Measurements from ENCODE around the gene ZSCAN23. TPM values are rescaled to one million over a fixed set of nuclear protein-coding genes. Genes with fewer than 3 reads are reported as not detected.
"Not testable (repeated sequence)": the region's sequence is repeated elsewhere in the genome, so short reads cannot be mapped to it uniquely, and the experiment has no call there.

The ZSCAN23 gene
- polyA plus RNA-seq, 1 donor from 2014 or later: 14.7 TPM

DNA sequence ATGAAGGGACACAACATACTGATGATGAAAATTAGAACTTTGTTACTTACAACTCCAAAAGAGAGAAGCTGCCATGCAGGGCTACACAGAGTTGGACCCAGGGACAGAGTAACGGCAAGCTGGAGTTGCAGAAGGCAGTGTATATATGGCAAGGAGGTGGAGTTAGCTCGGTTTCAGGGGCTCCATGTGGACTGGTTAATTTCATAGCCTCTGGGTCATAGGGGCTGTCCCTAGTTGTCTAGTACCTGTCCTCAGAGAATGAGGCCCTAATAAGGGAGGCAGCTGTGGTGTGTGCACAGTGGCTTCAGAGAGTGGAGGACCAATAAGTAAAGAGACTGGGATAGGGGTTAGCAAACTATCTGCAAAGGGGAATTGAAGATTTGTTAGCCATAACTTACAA, 35.9 kb downstream of the ZSCAN23 start:
- TF ChIP-seq RAD21 (conservative IDR thresholded peaks at IDR 0.05) (no peak), POLR2AphosphoS5 (IDR thresholded peaks at IDR 0.05) (no peak), EZH2 (IDR thresholded peaks at IDR 0.05; ENCODE audit: borderline replicate concordance, insufficient read depth, low read length, poor library complexity, severe bottlenecking) (no peak)
- TF ChIP-seq, protein P1, sequence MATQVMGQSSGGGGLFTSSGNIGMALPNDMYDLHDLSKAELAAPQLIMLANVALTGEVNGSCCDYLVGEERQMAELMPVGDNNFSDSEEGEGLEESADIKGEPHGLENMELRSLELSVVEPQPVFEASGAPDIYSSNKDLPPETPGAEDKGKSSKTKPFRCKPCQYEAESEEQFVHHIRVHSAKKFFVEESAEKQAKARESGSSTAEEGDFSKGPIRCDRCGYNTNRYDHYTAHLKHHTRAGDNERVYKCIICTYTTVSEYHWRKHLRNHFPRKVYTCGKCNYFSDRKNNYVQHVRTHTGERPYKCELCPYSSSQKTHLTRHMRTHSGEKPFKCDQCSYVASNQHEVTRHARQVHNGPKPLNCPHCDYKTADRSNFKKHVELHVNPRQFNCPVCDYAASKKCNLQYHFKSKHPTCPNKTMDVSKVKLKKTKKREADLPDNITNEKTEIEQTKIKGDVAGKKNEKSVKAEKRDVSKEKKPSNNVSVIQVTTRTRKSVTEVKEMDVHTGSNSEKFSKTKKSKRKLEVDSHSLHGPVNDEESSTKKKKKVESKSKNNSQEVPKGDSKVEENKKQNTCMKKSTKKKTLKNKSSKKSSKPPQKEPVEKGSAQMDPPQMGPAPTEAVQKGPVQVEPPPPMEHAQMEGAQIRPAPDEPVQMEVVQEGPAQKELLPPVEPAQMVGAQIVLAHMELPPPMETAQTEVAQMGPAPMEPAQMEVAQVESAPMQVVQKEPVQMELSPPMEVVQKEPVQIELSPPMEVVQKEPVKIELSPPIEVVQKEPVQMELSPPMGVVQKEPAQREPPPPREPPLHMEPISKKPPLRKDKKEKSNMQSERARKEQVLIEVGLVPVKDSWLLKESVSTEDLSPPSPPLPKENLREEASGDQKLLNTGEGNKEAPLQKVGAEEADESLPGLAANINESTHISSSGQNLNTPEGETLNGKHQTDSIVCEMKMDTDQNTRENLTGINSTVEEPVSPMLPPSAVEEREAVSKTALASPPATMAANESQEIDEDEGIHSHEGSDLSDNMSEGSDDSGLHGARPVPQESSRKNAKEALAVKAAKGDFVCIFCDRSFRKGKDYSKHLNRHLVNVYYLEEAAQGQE (IDR thresholded peaks at IDR 0.05; ENCODE audit: borderline replicate concordance): no peak
- Histone ChIP-seq H3K27ac (ENCODE audit: low read length) (no peak overlapping the region), H3K9ac (ENCODE audit: low read length) (no peak overlapping the region), H3K4me2 (ENCODE audit: low read length) (no peak overlapping the region), H2AFZ (ENCODE audit: low read depth, low read length) (no peak overlapping the region), H3K9me3 (ENCODE audit: low read length) (no peaks in the 10 kb centered on the region), H3K27me3 (ENCODE audit: insufficient read depth, low read depth, low read length) (no peaks in the 10 kb centered on the region), H3K9me2 (ENCODE audit: insufficient read depth, low read length) (no peaks in the 10 kb centered on the region), H3K36me3 (ENCODE audit: insufficient read depth, low read length) (no peaks in the 10 kb centered on the region), H3K4me3 (ENCODE audit: low read length) (no peak overlapping the region), H3F3A (ENCODE audit: insufficient read depth, low read length, poor library complexity, severe bottlenecking) (no peaks in the 10 kb centered on the region), H3K79me2 (replicated peaks; ENCODE audit: insufficient read depth, low read length) (no peaks in the 10 kb centered on the region), H4K20me1 (ENCODE audit: insufficient read depth) (no peaks in the 10 kb centered on the region)

DNA sequence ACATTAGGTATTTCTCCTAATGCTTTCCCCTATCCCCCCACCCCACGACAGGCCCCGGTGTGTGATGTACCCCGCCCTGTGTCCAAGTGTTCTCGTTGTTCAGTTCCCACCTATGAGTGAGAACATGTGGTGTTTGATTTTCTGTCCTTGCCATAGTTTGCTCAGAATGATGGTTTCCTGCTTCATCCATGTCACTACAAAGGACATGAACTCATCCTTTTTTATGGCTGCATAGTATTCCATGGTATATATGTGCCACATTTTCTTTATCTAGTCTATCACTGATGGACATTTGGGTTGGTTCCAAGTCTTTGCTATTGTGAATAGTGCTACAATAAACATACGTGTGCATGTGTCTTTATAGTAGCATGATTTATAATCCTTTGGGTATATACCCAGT, 39.4 kb downstream of the ZSCAN23 start:
- H3K27ac ChIP-seq (ENCODE audit: low read length); H3K9ac ChIP-seq (ENCODE audit: low read length); H2AFZ ChIP-seq (ENCODE audit: low read depth, low read length); H3K9me3 ChIP-seq (ENCODE audit: low read length); H3K4me3 ChIP-seq (ENCODE audit: low read length); H3K9me2 ChIP-seq (ENCODE audit: insufficient read depth, low read length); H3F3A ChIP-seq (ENCODE audit: insufficient read depth, low read length, poor library complexity, severe bottlenecking); H4K20me1 ChIP-seq (ENCODE audit: insufficient read depth); H3K36me3 ChIP-seq (ENCODE audit: insufficient read depth, low read length); H3K4me2 ChIP-seq (ENCODE audit: low read length); H3K27me3 ChIP-seq (ENCODE audit: insufficient read depth, low read depth, low read length): not testable (repeated sequence)
- H3K79me2 ChIP-seq (replicated peaks; ENCODE audit: insufficient read depth, low read length): peaks cover 10% of the 10 kb centered on the region

GRCh38 chr6:28402197-28402596, 41.1 kb downstream of the ZSCAN23 start:
- H4K20me1 ChIP-seq (ENCODE audit: insufficient read depth): no peaks in the 10 kb centered on the region
- H3K27me3 ChIP-seq (ENCODE audit: insufficient read depth, low read depth, low read length): no peaks in the 10 kb centered on the region
- no peaks in the 10 kb centered on the region for H3K9me2 ChIP-seq (ENCODE audit: insufficient read depth, low read length)
- no peak overlapping the region for H2AFZ ChIP-seq (ENCODE audit: low read depth, low read length)
- H3K9me3 ChIP-seq (ENCODE audit: low read length): no peaks in the 10 kb centered on the region
- no peak overlapping the region for H3K4me2 ChIP-seq (ENCODE audit: low read length)
- peaks cover 25% of the 10 kb centered on the region for H3K79me2 ChIP-seq (replicated peaks; ENCODE audit: insufficient read depth, low read length)
- H3K36me3 ChIP-seq (ENCODE audit: insufficient read depth, low read length): no peaks in the 10 kb centered on the region
- TF ChIP-seq TAF1 (IDR thresholded peaks at IDR 0.05; ENCODE audit: low read depth) (no peak), MXI1 (conservative IDR thresholded peaks at IDR 0.05; ENCODE audit: poor library complexity, severe bottlenecking) (no peak), SMC3 (conservative IDR thresholded peaks at IDR 0.05; ENCODE audit: poor library complexity) (no peak), EZH2 (IDR thresholded peaks at IDR 0.05; ENCODE audit: borderline replicate concordance, insufficient read depth, low read length, poor library complexity, severe bottlenecking) (no peak), RAD21 (conservative IDR thresholded peaks at IDR 0.05) (no peak), EP300 (conservative IDR thresholded peaks at IDR 0.05; ENCODE audit: poor library complexity, severe bottlenecking) (no peak), POLR2AphosphoS5 (IDR thresholded peaks at IDR 0.05) (no peak)
- TF ChIP-seq, protein P1 (IDR thresholded peaks at IDR 0.05; ENCODE audit: borderline replicate concordance): no peak
- TF ChIP-seq, protein P2, sequence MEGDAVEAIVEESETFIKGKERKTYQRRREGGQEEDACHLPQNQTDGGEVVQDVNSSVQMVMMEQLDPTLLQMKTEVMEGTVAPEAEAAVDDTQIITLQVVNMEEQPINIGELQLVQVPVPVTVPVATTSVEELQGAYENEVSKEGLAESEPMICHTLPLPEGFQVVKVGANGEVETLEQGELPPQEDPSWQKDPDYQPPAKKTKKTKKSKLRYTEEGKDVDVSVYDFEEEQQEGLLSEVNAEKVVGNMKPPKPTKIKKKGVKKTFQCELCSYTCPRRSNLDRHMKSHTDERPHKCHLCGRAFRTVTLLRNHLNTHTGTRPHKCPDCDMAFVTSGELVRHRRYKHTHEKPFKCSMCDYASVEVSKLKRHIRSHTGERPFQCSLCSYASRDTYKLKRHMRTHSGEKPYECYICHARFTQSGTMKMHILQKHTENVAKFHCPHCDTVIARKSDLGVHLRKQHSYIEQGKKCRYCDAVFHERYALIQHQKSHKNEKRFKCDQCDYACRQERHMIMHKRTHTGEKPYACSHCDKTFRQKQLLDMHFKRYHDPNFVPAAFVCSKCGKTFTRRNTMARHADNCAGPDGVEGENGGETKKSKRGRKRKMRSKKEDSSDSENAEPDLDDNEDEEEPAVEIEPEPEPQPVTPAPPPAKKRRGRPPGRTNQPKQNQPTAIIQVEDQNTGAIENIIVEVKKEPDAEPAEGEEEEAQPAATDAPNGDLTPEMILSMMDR (IDR thresholded peaks at IDR 0.05; ENCODE audit: poor library complexity, severe bottlenecking): no peak
- H3K4me3 ChIP-seq (ENCODE audit: low read length): no peak overlapping the region
- H3K9ac ChIP-seq (ENCODE audit: low read length): no peak overlapping the region
- H3F3A ChIP-seq (ENCODE audit: insufficient read depth, low read length, poor library complexity, severe bottlenecking): no peaks in the 10 kb centered on the region
- H3K27ac ChIP-seq (ENCODE audit: low read length): no peak overlapping the region

All from neural cell (in vitro differentiated cells).